ENCODE results near the gene EMCN. TPM values are rescaled to one million over a fixed set of nuclear protein-coding genes. Genes with fewer than 3 reads are reported as not detected.
"Not testable (repeated sequence)": the region's sequence is repeated elsewhere in the genome, so short reads cannot be mapped to it uniquely, and the experiment has no call there.

Gene EMCN
- polyA plus RNA-seq, 1 experiment: 0.11 TPM

DNA sequence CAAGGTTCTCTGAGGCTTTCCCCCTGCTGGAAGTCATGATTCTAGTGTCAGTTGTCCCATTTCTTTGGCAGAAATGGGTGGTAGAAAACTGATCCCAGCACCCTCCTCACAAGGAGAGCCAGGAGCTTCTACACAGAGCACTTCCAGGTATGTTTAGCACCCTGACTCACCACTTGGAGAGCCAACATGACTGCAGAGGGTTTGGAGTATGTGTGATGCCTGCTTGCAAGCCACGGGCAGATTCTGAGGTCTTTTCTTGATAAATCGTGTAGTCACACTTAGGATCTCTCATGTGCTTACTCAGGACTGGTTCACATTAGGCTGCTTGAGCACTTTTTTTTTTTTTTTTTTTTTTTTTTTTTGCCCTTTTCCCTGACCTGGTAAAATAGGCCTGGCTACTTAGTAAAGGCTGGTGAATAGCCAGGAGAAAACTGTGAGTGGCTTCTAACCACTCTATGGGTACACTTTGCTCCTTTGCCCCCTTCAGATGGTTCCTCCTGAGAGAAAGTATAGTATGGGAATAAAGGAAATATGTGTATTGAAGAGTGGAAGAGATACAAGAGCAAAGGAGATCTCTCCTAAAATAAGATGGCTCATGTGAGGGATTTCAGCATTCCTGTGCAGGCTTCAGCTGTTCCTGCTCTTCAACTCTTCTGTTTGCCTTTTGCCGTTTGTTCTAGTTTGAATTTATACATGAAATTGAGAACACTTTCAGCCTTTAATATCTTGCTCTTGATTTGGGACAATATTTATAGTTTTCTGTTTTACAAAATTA is 103.6 kb downstream of the EMCN start:
- ChIA-PET POLR2A (no interaction called here), CTCF (no interaction called here)
- no peak for DNase-seq (ENCODE audit: low read depth)

GRCh38 chr4:100391863-100392262 is 126.0 kb downstream of the EMCN start:
- DNase-seq (ENCODE audit: low read depth): no peak
- TF ChIP-seq, protein P1, sequence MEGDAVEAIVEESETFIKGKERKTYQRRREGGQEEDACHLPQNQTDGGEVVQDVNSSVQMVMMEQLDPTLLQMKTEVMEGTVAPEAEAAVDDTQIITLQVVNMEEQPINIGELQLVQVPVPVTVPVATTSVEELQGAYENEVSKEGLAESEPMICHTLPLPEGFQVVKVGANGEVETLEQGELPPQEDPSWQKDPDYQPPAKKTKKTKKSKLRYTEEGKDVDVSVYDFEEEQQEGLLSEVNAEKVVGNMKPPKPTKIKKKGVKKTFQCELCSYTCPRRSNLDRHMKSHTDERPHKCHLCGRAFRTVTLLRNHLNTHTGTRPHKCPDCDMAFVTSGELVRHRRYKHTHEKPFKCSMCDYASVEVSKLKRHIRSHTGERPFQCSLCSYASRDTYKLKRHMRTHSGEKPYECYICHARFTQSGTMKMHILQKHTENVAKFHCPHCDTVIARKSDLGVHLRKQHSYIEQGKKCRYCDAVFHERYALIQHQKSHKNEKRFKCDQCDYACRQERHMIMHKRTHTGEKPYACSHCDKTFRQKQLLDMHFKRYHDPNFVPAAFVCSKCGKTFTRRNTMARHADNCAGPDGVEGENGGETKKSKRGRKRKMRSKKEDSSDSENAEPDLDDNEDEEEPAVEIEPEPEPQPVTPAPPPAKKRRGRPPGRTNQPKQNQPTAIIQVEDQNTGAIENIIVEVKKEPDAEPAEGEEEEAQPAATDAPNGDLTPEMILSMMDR (IDR thresholded peaks at IDR 0.05; ENCODE audit: insufficient read depth, low read depth, low read length): no peak
- no peaks in the 10 kb centered on the region for H3K36me3 ChIP-seq (ENCODE audit: control insufficient read depth, insufficient read depth, low read length)
- no peaks in the 10 kb centered on the region for H3K27me3 ChIP-seq (ENCODE audit: control insufficient read depth, insufficient read depth, low read length)
- POLR2A ChIA-PET: no interaction called here
- CTCF ChIA-PET: interaction anchor here (0.6 kb wide), 2 partner anchors 35 to 648 kb away, joined by 3 read pairs; no protein-coding TSS in a partner anchor
- no peak overlapping the region for H3K4me3 ChIP-seq (ENCODE audit: low read depth, low read length)

More for the DNA sequence above, 103.6 kb downstream of the EMCN start:
- Histone ChIP-seq H3K4me3 (ENCODE audit: low read depth, low read length) (no peak overlapping the region), H3K27me3 (ENCODE audit: control insufficient read depth, insufficient read depth, low read length) (no peaks in the 10 kb centered on the region), H3K36me3 (ENCODE audit: control insufficient read depth, insufficient read depth, low read length) (no peaks in the 10 kb centered on the region)
- TF ChIP-seq, protein P1 (IDR thresholded peaks at IDR 0.05; ENCODE audit: insufficient read depth, low read depth, low read length): no peak

GRCh38 chr4:100391086-100391485 is 126.7 kb downstream of the EMCN start:
- H3K36me3 ChIP-seq (ENCODE audit: control insufficient read depth, insufficient read depth, low read length): no peaks in the 10 kb centered on the region
- TF ChIP-seq, protein P1 (IDR thresholded peaks at IDR 0.05; ENCODE audit: insufficient read depth, low read depth, low read length): no peak
- DNase-seq (ENCODE audit: low read depth): no peak
- ChIA-PET CTCF (interaction anchor here (0.6 kb wide), 1 partner anchor 34 kb away, joined by 3 read pairs; no protein-coding TSS in a partner anchor), POLR2A (no interaction called here)
- no peak overlapping the region for H3K4me3 ChIP-seq (ENCODE audit: low read depth, low read length)
- H3K27me3 ChIP-seq (ENCODE audit: control insufficient read depth, insufficient read depth, low read length): no peaks in the 10 kb centered on the region

- ChIA-PET POLR2A (no interaction called here), CTCF (no interaction called here)
- TF ChIP-seq, protein P1 (IDR thresholded peaks at IDR 0.05; ENCODE audit: insufficient read depth, low read depth, low read length): no peak
- Histone ChIP-seq H3K4me3 (ENCODE audit: low read depth, low read length) (no peak overlapping the region), H3K36me3 (ENCODE audit: control insufficient read depth, insufficient read depth, low read length) (no peaks in the 10 kb centered on the region), H3K27me3 (ENCODE audit: control insufficient read depth, insufficient read depth, low read length) (no peaks in the 10 kb centered on the region)
- DNase-seq (ENCODE audit: low read depth): no peak
Observed at GRCh38 chr4:100386270-100386669, 131.6 kb downstream of the EMCN start.

DNA sequence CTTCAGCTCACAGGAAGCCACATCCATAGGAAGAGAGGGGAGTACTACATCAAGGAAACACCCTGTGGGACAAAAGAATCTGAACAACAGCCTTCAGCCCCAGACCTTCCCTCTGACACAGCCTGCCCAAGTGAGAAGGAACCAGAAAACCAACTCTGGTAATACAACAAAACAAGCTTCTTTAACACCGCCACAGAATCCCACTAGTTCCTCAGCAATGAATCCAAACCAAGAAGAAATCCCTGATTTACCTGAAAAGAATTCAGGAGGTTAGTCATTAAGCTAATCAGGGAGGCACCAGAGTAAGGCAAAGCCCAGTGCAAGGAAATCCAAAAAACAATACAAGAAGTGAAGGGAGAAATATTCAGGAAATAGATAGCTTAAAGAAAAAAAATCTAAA is 137.4 kb downstream of the EMCN start:
- DNase-seq (ENCODE audit: low read depth); POLR2A ChIA-PET; H3K4me3 ChIP-seq (ENCODE audit: low read depth, low read length); H3K36me3 ChIP-seq (ENCODE audit: control insufficient read depth, insufficient read depth, low read length); H3K27me3 ChIP-seq (ENCODE audit: control insufficient read depth, insufficient read depth, low read length): not testable (repeated sequence)
- CTCF ChIA-PET: interaction anchor here (1.3 kb wide), 1 partner anchor 8 kb away, joined by 4 read pairs; no protein-coding TSS in a partner anchor

All from BJ (cell line).